Mesothelial cell of epicardium (in vitro differentiated cells): ENCODE measurements around the gene IRF2BP2. TPM values are rescaled to one million over a fixed set of nuclear protein-coding genes. Genes with fewer than 3 reads are reported as not detected.

Experiments
- DNase-seq, 2 experiments: peaks; one replicate each; pipeline ENCODE4 v3.0.0; 2021; ENCODE audit warnings: low spot score in 2 of 2; ENCODE audit not compliant: unreplicated experiment in 2 of 2
- H3K27ac Mint-ChIP-seq: 2 replicates; pipeline ENCODE4 v1.8.0; 2021; ENCODE audit warnings: mixed read lengths
- H3K27me3 Mint-ChIP-seq: 2 replicates; pipeline ENCODE4 v1.8.0; 2021; ENCODE audit warnings: low read depth, mixed read lengths
- H3K36me3 Mint-ChIP-seq: 2 replicates; pipeline ENCODE4 v1.8.0; 2021; ENCODE audit warnings: mixed read lengths
- H3K4me1 Mint-ChIP-seq: 2 replicates; pipeline ENCODE4 v1.8.0; 2021; ENCODE audit warnings: mixed read lengths
- H3K4me3 Mint-ChIP-seq: 2 replicates; pipeline ENCODE4 v1.8.0; 2021; ENCODE audit warnings: mild to moderate bottlenecking, moderate library complexity, mixed read lengths
- H3K9me3 Mint-ChIP-seq: 2 replicates; pipeline ENCODE4 v1.8.0; 2021; ENCODE audit warnings: mixed read lengths
- CTCF ChIP-seq: fragments of 200-600 bp; sonication (generic); IDR thresholded peaks from one replicate; pipeline ENCODE4 v1.5.0; 2021; ENCODE audit warnings: antibody characterized with exemption; ENCODE audit not compliant: unreplicated experiment
- total RNA-seq: library from RNA; stranded (reverse); gene quantifications from 3 replicates; pipeline ENCODE4 v1.2.1, GENCODE V29; 2021

The IRF2BP2 gene
- total RNA-seq, 1 donor from 2014 or later: 130 TPM

- no peak for TF ChIP-seq CTCF
- DNase-seq: no peak
- peaks cover 63% of the 10 kb centered on the region for H3K4me1 Mint-ChIP-seq
- peaks cover 24% of the 10 kb centered on the region for H3K36me3 Mint-ChIP-seq
- peak overlapping the region; percentile 99 for H3K27ac Mint-ChIP-seq
- H3K4me3 Mint-ChIP-seq: peak overlapping the region; percentile 92
- no peaks in the 10 kb centered on the region for H3K9me3 Mint-ChIP-seq
- H3K27me3 Mint-ChIP-seq: no peaks in the 10 kb centered on the region
Observed at GRCh38 chr1:234607109-234608024, 2.6 kb downstream of the IRF2BP2 start.

GRCh38 chr1:234606784-234607108, 3.2 kb downstream of the IRF2BP2 start:
- H3K27me3 Mint-ChIP-seq: no peaks in the 10 kb centered on the region
- TF ChIP-seq CTCF: no peak
- H3K4me3 Mint-ChIP-seq: peak overlapping the region; percentile 92
- peaks cover 63% of the 10 kb centered on the region for H3K4me1 Mint-ChIP-seq
- DNase-seq: no peak
- peaks cover 24% of the 10 kb centered on the region for H3K36me3 Mint-ChIP-seq
- H3K27ac Mint-ChIP-seq: peak overlapping the region; percentile 99
- H3K9me3 Mint-ChIP-seq: no peaks in the 10 kb centered on the region

- Mint-ChIP-seq H3K27ac (peak overlapping the region; percentile 96), H3K9me3 (no peaks in the 10 kb centered on the region), H3K36me3 (peaks cover 24% of the 10 kb centered on the region), H3K27me3 (no peaks in the 10 kb centered on the region), H3K4me1 (peaks cover 63% of the 10 kb centered on the region), H3K4me3 (peak overlapping the region; percentile 92)
- no peak for DNase-seq
- TF ChIP-seq CTCF: no peak
Observed at GRCh38 chr1:234605983-234606783, 3.8 kb downstream of the IRF2BP2 start.

- Mint-ChIP-seq H3K9me3 (no peaks in the 10 kb centered on the region), H3K27me3 (no peaks in the 10 kb centered on the region), H3K4me1 (peaks cover 69% of the 10 kb centered on the region), H3K4me3 (peak overlapping the region; percentile 92), H3K36me3 (peaks cover 24% of the 10 kb centered on the region), H3K27ac (peak overlapping the region; percentile 96)
- TF ChIP-seq CTCF: no peak
- DNase-seq: no peak
Observed at GRCh38 chr1:234605399-234605982, 4.5 kb downstream of the IRF2BP2 start.

- peak overlapping the region; percentile 96 for H3K27ac Mint-ChIP-seq
- peaks cover 24% of the 10 kb centered on the region for H3K36me3 Mint-ChIP-seq
- no peaks in the 10 kb centered on the region for H3K27me3 Mint-ChIP-seq
- no peaks in the 10 kb centered on the region for H3K9me3 Mint-ChIP-seq
- peaks cover 70% of the 10 kb centered on the region for H3K4me1 Mint-ChIP-seq
- no peak for DNase-seq
- no peak for TF ChIP-seq CTCF
- peak overlapping the region; percentile 92 for H3K4me3 Mint-ChIP-seq
Observed at GRCh38 chr1:234604495-234605398, 5.2 kb downstream of the IRF2BP2 start.
